ENCODE data around the gene USP11. TPM values are rescaled to one million over a fixed set of nuclear protein-coding genes. Genes with fewer than 3 reads are reported as not detected.
"Not testable (repeated sequence)": the region's sequence is repeated elsewhere in the genome, so short reads cannot be mapped to it uniquely, and the experiment has no call there.

USP11 gene
- polyA plus RNA-seq, 1 donor (not counting 4 experiments of a cell fraction or from before 2014, with no cell fraction given): 6.3 TPM

DNA sequence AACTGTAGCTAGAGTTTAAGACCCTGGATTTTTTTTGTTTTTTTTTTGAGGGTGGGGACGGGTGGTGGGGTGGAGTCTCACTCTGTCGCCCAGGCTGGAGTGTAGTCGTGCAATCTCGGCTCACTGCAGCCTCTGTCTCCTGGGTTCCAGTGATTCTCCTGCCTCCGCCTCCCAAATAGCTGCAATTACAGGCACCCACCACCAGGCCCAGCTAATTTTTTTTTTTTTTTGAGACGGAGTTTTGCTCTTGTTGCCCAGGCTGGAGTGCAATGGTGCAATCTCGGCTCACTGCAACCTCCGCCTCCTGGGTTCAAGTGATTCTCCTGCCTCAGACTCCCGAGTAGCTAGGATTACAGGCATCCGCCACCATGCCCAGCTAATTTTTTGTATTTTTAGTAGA is 51.8 kb downstream of the USP11 start:
- H4K20me1 ChIP-seq (ENCODE audit: control insufficient read depth, extremely low read depth, insufficient read depth, low read length); H3K79me2 ChIP-seq (ENCODE audit: control insufficient read depth, insufficient read depth, low read length); H3K4me2 ChIP-seq (ENCODE audit: control insufficient read depth, extremely low read depth, insufficient read depth, low read depth, low read length); H3K4me3 ChIP-seq (ENCODE audit: control insufficient read depth in 2 of 3, extremely low read depth in 1 of 3, insufficient read depth in 2 of 3, low read depth in 1 of 3, low read length in 3 of 3); FAIRE-seq; H3K9ac ChIP-seq (ENCODE audit: control insufficient read depth, extremely low read depth, insufficient read depth, low read length); H3K27me3 ChIP-seq (ENCODE audit: control insufficient read depth, extremely low read depth, insufficient read depth, low read length); DNase-seq (ENCODE audit: low read depth, low spot score); H2AFZ ChIP-seq (ENCODE audit: control insufficient read depth, low read length); H3K27ac ChIP-seq (ENCODE audit: control insufficient read depth, insufficient read depth, low read length); H3K36me3 ChIP-seq (ENCODE audit: control insufficient read depth in 2 of 2, extremely low read depth in 1 of 2, insufficient read depth in 2 of 2, low read length in 2 of 2); H3K9me1 ChIP-seq (ENCODE audit: control insufficient read depth, extremely low read depth, insufficient read depth, low read length); H3K9me3 ChIP-seq (ENCODE audit: control insufficient read depth, low read depth, low read length); dilution Hi-C loops (cut with MboI; ENCODE audit: extremely low pct_ligation_motif_present, low sequenced_read_pairs); H3K4me1 ChIP-seq (ENCODE audit: control insufficient read depth, extremely low read depth, insufficient read depth, low read length): not testable (repeated sequence)
- TF ChIP-seq, protein P1, sequence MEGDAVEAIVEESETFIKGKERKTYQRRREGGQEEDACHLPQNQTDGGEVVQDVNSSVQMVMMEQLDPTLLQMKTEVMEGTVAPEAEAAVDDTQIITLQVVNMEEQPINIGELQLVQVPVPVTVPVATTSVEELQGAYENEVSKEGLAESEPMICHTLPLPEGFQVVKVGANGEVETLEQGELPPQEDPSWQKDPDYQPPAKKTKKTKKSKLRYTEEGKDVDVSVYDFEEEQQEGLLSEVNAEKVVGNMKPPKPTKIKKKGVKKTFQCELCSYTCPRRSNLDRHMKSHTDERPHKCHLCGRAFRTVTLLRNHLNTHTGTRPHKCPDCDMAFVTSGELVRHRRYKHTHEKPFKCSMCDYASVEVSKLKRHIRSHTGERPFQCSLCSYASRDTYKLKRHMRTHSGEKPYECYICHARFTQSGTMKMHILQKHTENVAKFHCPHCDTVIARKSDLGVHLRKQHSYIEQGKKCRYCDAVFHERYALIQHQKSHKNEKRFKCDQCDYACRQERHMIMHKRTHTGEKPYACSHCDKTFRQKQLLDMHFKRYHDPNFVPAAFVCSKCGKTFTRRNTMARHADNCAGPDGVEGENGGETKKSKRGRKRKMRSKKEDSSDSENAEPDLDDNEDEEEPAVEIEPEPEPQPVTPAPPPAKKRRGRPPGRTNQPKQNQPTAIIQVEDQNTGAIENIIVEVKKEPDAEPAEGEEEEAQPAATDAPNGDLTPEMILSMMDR (optimal IDR thresholded peaks at IDR 0.05 in 1 of 3, IDR thresholded peaks at IDR 0.05 in 1 of 3, conservative IDR thresholded peaks at IDR 0.05 in 1 of 3; ENCODE audit: extremely low read depth in 1 of 3, insufficient read depth in 2 of 3, low read length in 3 of 3): peak in 1 of 3 experiments; percentile 13

DNA sequence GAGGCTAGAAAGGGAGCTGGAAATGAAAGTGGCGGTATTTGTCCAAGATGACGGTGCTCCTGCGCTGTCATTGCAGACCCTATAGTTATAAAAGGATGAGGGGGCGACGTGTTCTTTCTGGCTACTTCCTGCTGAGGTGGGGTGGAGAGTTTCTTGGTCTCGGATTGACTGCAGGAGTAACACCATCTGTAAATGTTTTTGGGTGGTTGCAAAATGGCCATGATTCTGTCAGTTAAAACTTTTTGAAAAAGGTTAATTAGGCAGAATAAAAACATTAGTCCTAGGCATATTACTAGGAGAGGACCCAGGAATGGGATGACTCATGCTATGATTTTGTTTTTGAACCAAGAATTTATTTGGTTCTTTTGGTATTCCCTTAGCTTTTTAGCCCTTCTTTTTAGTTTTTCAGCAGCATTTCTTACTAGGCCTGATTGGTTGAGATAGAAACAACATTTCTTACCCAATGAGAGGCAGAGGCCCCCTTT is 53.1 kb downstream of the USP11 start:
- no peaks in the 10 kb centered on the region for H3K4me1 ChIP-seq (ENCODE audit: control insufficient read depth, extremely low read depth, insufficient read depth, low read length)
- DNase-seq (ENCODE audit: low read depth, low spot score) (no peak), FAIRE-seq (no peak)
- H3K79me2 ChIP-seq (ENCODE audit: control insufficient read depth, insufficient read depth, low read length): no peaks in the 10 kb centered on the region
- dilution Hi-C loops (cut with MboI; ENCODE audit: extremely low pct_ligation_motif_present, low sequenced_read_pairs): no loop called here
- no peaks in the 10 kb centered on the region for H4K20me1 ChIP-seq (ENCODE audit: control insufficient read depth, extremely low read depth, insufficient read depth, low read length)
- no peak overlapping the region for H2AFZ ChIP-seq (ENCODE audit: control insufficient read depth, low read length)
- H3K9me3 ChIP-seq (ENCODE audit: control insufficient read depth, low read depth, low read length): peaks cover 1% of the 10 kb centered on the region
- no peaks in the 10 kb centered on the region for H3K36me3 ChIP-seq (ENCODE audit: control insufficient read depth in 2 of 2, extremely low read depth in 1 of 2, insufficient read depth in 2 of 2, low read length in 2 of 2)
- no peaks in the 10 kb centered on the region for H3K9me1 ChIP-seq (ENCODE audit: control insufficient read depth, extremely low read depth, insufficient read depth, low read length)
- H3K9ac ChIP-seq (ENCODE audit: control insufficient read depth, extremely low read depth, insufficient read depth, low read length): no peak overlapping the region
- H3K27me3 ChIP-seq (ENCODE audit: control insufficient read depth, extremely low read depth, insufficient read depth, low read length): no peaks in the 10 kb centered on the region
- no peak overlapping the region for H3K27ac ChIP-seq (ENCODE audit: control insufficient read depth, insufficient read depth, low read length)
- no peak for TF ChIP-seq EZH2 (IDR thresholded peaks at IDR 0.05; ENCODE audit: low read length)
- TF ChIP-seq, protein P1 (optimal IDR thresholded peaks at IDR 0.05 in 1 of 3, IDR thresholded peaks at IDR 0.05 in 1 of 3, conservative IDR thresholded peaks at IDR 0.05 in 1 of 3; ENCODE audit: extremely low read depth in 1 of 3, insufficient read depth in 2 of 3, low read length in 3 of 3): no peak
- H3K4me2 ChIP-seq (ENCODE audit: control insufficient read depth, extremely low read depth, insufficient read depth, low read depth, low read length): no peak overlapping the region
- no peak overlapping the region for H3K4me3 ChIP-seq (ENCODE audit: control insufficient read depth in 2 of 3, extremely low read depth in 1 of 3, insufficient read depth in 2 of 3, low read depth in 1 of 3, low read length in 3 of 3)
